Uterus (tissue), 2 donors: Measurements from ENCODE around the gene LYVE1.

Source experiments
- CTCF ChIP-seq, 4 experiments: fragments of 200-600 bp in 2 of 4; fragments of 450-650 bp in 2 of 4; sonication (generic) in 2 of 4; IDR thresholded peaks; one replicate each; pipeline ENCODE4 v1.5.1; 2016 to 2019; ENCODE audit warnings: antibody characterized with exemption in 4 of 4, mild to moderate bottlenecking in 2 of 4, moderate library complexity in 1 of 4
- POLR2A ChIP-seq, 2 donors: fragments of 450-650 bp; IDR thresholded peaks; one replicate each; pipeline ENCODE4 v1.6.1; 2016; ENCODE audit warnings: antibody characterized with exemption in 2 of 2, mild to moderate bottlenecking in 1 of 2, moderate library complexity in 1 of 2

- no peak for TF ChIP-seq CTCF (IDR thresholded peaks at IDR 0.05)
- TF ChIP-seq POLR2A (IDR thresholded peaks at IDR 0.05), result no peak
Measured at GRCh38 chr11:10526974-10527918, 41.2 kb downstream of the LYVE1 start.
